Measurements from ENCODE around the gene HIVEP3.

Gene HIVEP3

GRCh38 chr1:41476807-41477361, 441.8 kb downstream of the HIVEP3 start:
- no peak overlapping the region for H3K4me3 ChIP-seq
- no peak for DNase-seq
- no peaks in the 10 kb centered on the region for H3K9me3 ChIP-seq
- peaks cover 8 to 63% (median 39%) of the 10 kb centered on the region in 4 donors for H3K4me1 ChIP-seq
- H3K36me3 ChIP-seq: no peaks in the 10 kb centered on the region
- intact Hi-C loops (cut with DNase I; ENCODE audit: low total_unique reads): no loop called here
- TF ChIP-seq CTCF (IDR thresholded peaks at IDR 0.05): no peak
- H3K27me3 ChIP-seq: no peaks in the 10 kb centered on the region
- H3K27ac ChIP-seq: no peak overlapping the region

GRCh38 chr1:41475859-41476567, 442.7 kb downstream of the HIVEP3 start:
- peak overlapping the region; percentile 78 to 86 for H3K27ac ChIP-seq
- H3K4me1 ChIP-seq: peaks cover 8 to 62% (median 39%) of the 10 kb centered on the region in 4 donors
- H3K4me3 ChIP-seq: no peak overlapping the region
- TF ChIP-seq CTCF (IDR thresholded peaks at IDR 0.05): no peak
- H3K9me3 ChIP-seq: no peaks in the 10 kb centered on the region
- H3K27me3 ChIP-seq: no peaks in the 10 kb centered on the region
- no peak for DNase-seq
- intact Hi-C loops (cut with DNase I; ENCODE audit: low total_unique reads): no loop called here
- no peaks in the 10 kb centered on the region for H3K36me3 ChIP-seq

- DNase-seq: no peak
- no peak for TF ChIP-seq CTCF (IDR thresholded peaks at IDR 0.05)
- no peaks in the 10 kb centered on the region for H3K27me3 ChIP-seq
- intact Hi-C loops (cut with DNase I; ENCODE audit: low total_unique reads): no loop called here
- no peaks in the 10 kb centered on the region for H3K9me3 ChIP-seq
- peak overlapping the region; percentile 78 to 86 for H3K27ac ChIP-seq
- H3K4me3 ChIP-seq: no peak overlapping the region
- peaks cover 8 to 62% (median 39%) of the 10 kb centered on the region in 4 donors for H3K4me1 ChIP-seq
- no peaks in the 10 kb centered on the region for H3K36me3 ChIP-seq
These were observed 443.4 kb downstream of the HIVEP3 start for GRCh38 chr1:41475346-41475745.

GRCh38 chr1:41474490-41475271, 444.0 kb downstream of the HIVEP3 start:
- Histone ChIP-seq H3K36me3 (no peaks in the 10 kb centered on the region), H3K9me3 (no peaks in the 10 kb centered on the region), H3K4me1 (peaks cover 8 to 59% (median 37%) of the 10 kb centered on the region in 4 donors), H3K27me3 (no peaks in the 10 kb centered on the region), H3K4me3 (no peak overlapping the region), H3K27ac (peak overlapping the region; percentile 78 to 86)
- no peak for TF ChIP-seq CTCF (IDR thresholded peaks at IDR 0.05)
- DNase-seq: peak; percentile 46 to 81
- intact Hi-C loops (cut with DNase I; ENCODE audit: low total_unique reads): no loop called here

- Histone ChIP-seq H3K27ac (peak overlapping the region; percentile 78 to 86), H3K4me3 (no peak overlapping the region), H3K4me1 (peaks cover 3 to 51% (median 29%) of the 10 kb centered on the region in 4 donors)
These were observed 444.9 kb downstream of the HIVEP3 start for GRCh38 chr1:41473738-41474362.

More at GRCh38 chr1:41473738-41474362, 444.9 kb downstream of the HIVEP3 start:
- Histone ChIP-seq H3K36me3 (no peaks in the 10 kb centered on the region), H3K27me3 (no peaks in the 10 kb centered on the region), H3K9me3 (no peaks in the 10 kb centered on the region)
- DNase-seq: no peak
- no peak for TF ChIP-seq CTCF (IDR thresholded peaks at IDR 0.05)
- intact Hi-C loops (cut with DNase I; ENCODE audit: low total_unique reads): no loop called here

Data from tibial artery (tissue), 4 donors.